Left renal pelvis (tissue), 4 donors: ENCODE results near the gene ZMYND11. TPM values are rescaled to one million over a fixed set of nuclear protein-coding genes. Genes with fewer than 3 reads are reported as not detected.
"Not testable (repeated sequence)": the region's sequence is repeated elsewhere in the genome, so short reads cannot be mapped to it uniquely, and the experiment has no call there.

ENCODE experiments used
- DNase-seq, 4 donors: peaks; one replicate each; pipeline ENCODE4 v3.0.0-alpha.2; 2013; ENCODE audit warnings: low read depth in 4 of 4, low spot score in 3 of 4
- polyA plus RNA-seq, 4 donors: library from polyadenylated mRNA; unstranded; fragments of 120-200 nt; gene quantifications; one replicate each; pipeline ENCODE4 v1.2.1, GENCODE V29; 2013; ENCODE audit not compliant: insufficient read length in 4 of 4

Gene ZMYND11
- polyA plus RNA-seq, 4 donors: 99.9 to 117 (median 108) TPM

GRCh38 chr10:132946-133898 lies 2.0 kb upstream of the ZMYND11 start:
- DNase-seq: no peak

GRCh38 chr10:134247-135131 lies 766 bp upstream of the ZMYND11 start:
- peak in 1 of 4 donors; percentile 24 for DNase-seq

GRCh38 chr10:135601-136464 lies 578 bp downstream of the ZMYND11 start:
- peak in 1 of 4 donors; percentile 53 for DNase-seq

GRCh38 chr10:136465-136762 lies 1.2 kb downstream of the ZMYND11 start:
- no peak for DNase-seq

GRCh38 chr10:137031-137430 lies 1.8 kb downstream of the ZMYND11 start:
- no peak for DNase-seq

GRCh38 chr10:137606-138005 lies 2.4 kb downstream of the ZMYND11 start:
- DNase-seq: no peak

GRCh38 chr10:142371-142770 lies 7.1 kb downstream of the ZMYND11 start:
- no peak for DNase-seq

- DNase-seq: no peak
Observed at GRCh38 chr10:152915-153314, 17.7 kb downstream of the ZMYND11 start.

- DNase-seq: no peak
Observed at GRCh38 chr10:154348-154747, 19.1 kb downstream of the ZMYND11 start.

- no peak for DNase-seq
Observed at GRCh38 chr10:167383-167782, 32.1 kb downstream of the ZMYND11 start.

GRCh38 chr10:173741-174140 lies 38.5 kb downstream of the ZMYND11 start:
- no peak for DNase-seq

GRCh38 chr10:176677-177076 lies 41.4 kb downstream of the ZMYND11 start:
- no peak for DNase-seq

- DNase-seq: peak in 2 of 4 donors; percentile 3 to 9
Observed at GRCh38 chr10:178208-178607, 43.0 kb downstream of the ZMYND11 start.

- no peak for DNase-seq
Observed at GRCh38 chr10:178723-179122, 43.5 kb downstream of the ZMYND11 start.

- no peak for DNase-seq
Observed at GRCh38 chr10:182441-183201, 47.4 kb downstream of the ZMYND11 start.

- no peak for DNase-seq
Observed at GRCh38 chr10:184174-184573, 48.9 kb downstream of the ZMYND11 start.

- DNase-seq: no peak
Observed at GRCh38 chr10:184911-185310, 49.7 kb downstream of the ZMYND11 start.

- not testable (repeated sequence) for DNase-seq
Observed at GRCh38 chr10:185571-185970, 50.3 kb downstream of the ZMYND11 start.

GRCh38 chr10:186911-187310 lies 51.7 kb downstream of the ZMYND11 start:
- DNase-seq: no peak

GRCh38 chr10:188546-188945 lies 53.3 kb downstream of the ZMYND11 start:
- DNase-seq: no peak
